ENCODE data around the gene C5orf52. TPM values are rescaled to one million over a fixed set of nuclear protein-coding genes. Genes with fewer than 3 reads are reported as not detected.

C5orf52 gene
- total RNA-seq, 4 donors from 2014 or later = not detected

- intact Hi-C loops (cut with DNase I; ENCODE audit: low total_unique reads) = no loop called here
- peak overlapping the region; percentile 30 to 52 (median 37) for H3K4me3 ChIP-seq
- H3K4me1 ChIP-seq = peaks cover 0 to 12% (median 9%) of the 10 kb centered on the region in 4 donors
- H3K36me3 ChIP-seq = no peaks in the 10 kb centered on the region
- TF ChIP-seq, protein P1, sequence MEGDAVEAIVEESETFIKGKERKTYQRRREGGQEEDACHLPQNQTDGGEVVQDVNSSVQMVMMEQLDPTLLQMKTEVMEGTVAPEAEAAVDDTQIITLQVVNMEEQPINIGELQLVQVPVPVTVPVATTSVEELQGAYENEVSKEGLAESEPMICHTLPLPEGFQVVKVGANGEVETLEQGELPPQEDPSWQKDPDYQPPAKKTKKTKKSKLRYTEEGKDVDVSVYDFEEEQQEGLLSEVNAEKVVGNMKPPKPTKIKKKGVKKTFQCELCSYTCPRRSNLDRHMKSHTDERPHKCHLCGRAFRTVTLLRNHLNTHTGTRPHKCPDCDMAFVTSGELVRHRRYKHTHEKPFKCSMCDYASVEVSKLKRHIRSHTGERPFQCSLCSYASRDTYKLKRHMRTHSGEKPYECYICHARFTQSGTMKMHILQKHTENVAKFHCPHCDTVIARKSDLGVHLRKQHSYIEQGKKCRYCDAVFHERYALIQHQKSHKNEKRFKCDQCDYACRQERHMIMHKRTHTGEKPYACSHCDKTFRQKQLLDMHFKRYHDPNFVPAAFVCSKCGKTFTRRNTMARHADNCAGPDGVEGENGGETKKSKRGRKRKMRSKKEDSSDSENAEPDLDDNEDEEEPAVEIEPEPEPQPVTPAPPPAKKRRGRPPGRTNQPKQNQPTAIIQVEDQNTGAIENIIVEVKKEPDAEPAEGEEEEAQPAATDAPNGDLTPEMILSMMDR (IDR thresholded peaks at IDR 0.05) = peak; percentile 27 to 60 (median 41)
- TF ChIP-seq POLR2A (IDR thresholded peaks at IDR 0.05) (peak; percentile 41), EP300 (IDR thresholded peaks at IDR 0.05; ENCODE audit: low read depth) (no peak), POLR2AphosphoS5 (IDR thresholded peaks at IDR 0.05) (peak in 2 of 3 donors; percentile 23 to 49)
- in situ Hi-C loops (cut with MboI; ENCODE audit: low pct_ligation_motif_present in 1 of 4, low pct_unique_long_range_greater_than_20kb in 1 of 4, low sequenced_read_pairs in 3 of 4) = no loop called here
- DNase-seq = peak; percentile 86
- H3K27ac ChIP-seq = peak overlapping the region; percentile 39 to 72 (median 60)
- no peaks in the 10 kb centered on the region for H3K27me3 ChIP-seq
- no peaks in the 10 kb centered on the region for H3K9me3 ChIP-seq
- 27 to 67% methylated on average over 7 to 56 of the region's 63 CpGs for WGBS, 2 donors (ENCODE audit: low coverage in 1 of 2)
Measured at GRCh38 chr5:157651623-157652376, 19.5 kb upstream of the C5orf52 start.

DNA sequence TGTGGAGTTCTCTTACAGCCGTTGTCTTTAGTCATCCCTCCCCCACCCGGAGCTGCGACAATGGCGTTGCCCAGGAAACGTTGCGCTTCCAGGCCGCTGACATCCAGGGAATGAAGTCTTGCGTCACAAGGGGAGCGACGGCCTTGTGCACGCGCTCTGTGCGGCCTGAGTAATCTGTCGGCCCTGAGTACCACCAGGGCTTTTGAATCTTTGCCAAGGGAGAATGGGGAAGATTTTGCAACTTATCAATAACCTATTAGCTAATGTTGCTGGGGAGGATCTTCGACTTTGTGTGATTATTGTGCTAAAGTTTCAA, 19.0 kb upstream of the C5orf52 start, which contains the start of gene SOX30:
Gene SOX30 (minus strand): TSS at position 62 of the 316 bp plus-strand sequence. CDS start 360 bp downstream, outside the sequence.
- Histone ChIP-seq H3K27ac (peak within 1 kb of the TSS; percentile 39 to 72 (median 60)), H3K4me1 (peaks cover 0 to 12% (median 9%) of the 10 kb centered on the region in 4 donors), H3K36me3 (no peaks in the 10 kb centered on the region), H3K4me3 (peak within 1 kb of the TSS; percentile 30 to 52 (median 37)), H3K27me3 (no peaks in the 10 kb centered on the region), H3K9me3 (peaks cover 2 to 5% of the 10 kb centered on the region in 2 donors)
- intact Hi-C loops (cut with DNase I; ENCODE audit: low total_unique reads) (no loop called here), in situ Hi-C loops (cut with MboI; ENCODE audit: low pct_ligation_motif_present in 1 of 4, low pct_unique_long_range_greater_than_20kb in 1 of 4, low sequenced_read_pairs in 3 of 4) (no loop called here)
- 93 to 100% methylated on average over 1 to 15 of the region's 15 CpGs for WGBS, 2 donors (ENCODE audit: low coverage in 1 of 2)
- no peak for DNase-seq
- TF ChIP-seq, protein P1 (IDR thresholded peaks at IDR 0.05) = no peak
- TF ChIP-seq EP300 (IDR thresholded peaks at IDR 0.05; ENCODE audit: low read depth) (no peak), POLR2AphosphoS5 (IDR thresholded peaks at IDR 0.05) (no peak), POLR2A (IDR thresholded peaks at IDR 0.05) (no peak)

DNA sequence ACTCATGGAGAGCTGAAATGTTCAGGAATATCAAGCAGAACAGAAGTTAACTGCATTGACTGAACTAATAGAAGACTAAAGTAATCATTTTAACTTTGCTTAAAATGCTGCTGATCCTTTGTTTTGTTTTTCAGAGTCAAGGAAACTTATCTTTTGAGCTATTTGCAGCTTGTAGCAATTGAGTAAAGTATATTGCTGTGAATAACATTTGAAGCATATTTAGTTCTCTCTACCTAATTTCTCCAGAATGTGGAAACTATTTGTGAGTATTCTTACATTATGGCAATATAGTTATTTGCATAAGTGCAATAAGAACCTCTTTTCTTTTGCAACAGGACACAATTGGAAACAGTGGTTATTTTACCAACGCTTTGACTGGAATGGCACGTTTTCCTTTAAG, 13.8 kb upstream of the C5orf52 start:
- no peak overlapping the region for H3K27ac ChIP-seq
- H3K9me3 ChIP-seq = peaks cover 5 to 8% of the 10 kb centered on the region in 2 donors
- in situ Hi-C loops (cut with MboI; ENCODE audit: low pct_ligation_motif_present in 1 of 4, low pct_unique_long_range_greater_than_20kb in 1 of 4, low sequenced_read_pairs in 3 of 4) = no loop called here
- H3K4me1 ChIP-seq = no peaks in the 10 kb centered on the region
- DNase-seq = no peak
- no peaks in the 10 kb centered on the region for H3K36me3 ChIP-seq
- H3K4me3 ChIP-seq = no peak overlapping the region
- TF ChIP-seq, protein P1 (IDR thresholded peaks at IDR 0.05) = no peak
- TF ChIP-seq EP300 (IDR thresholded peaks at IDR 0.05; ENCODE audit: low read depth) (no peak), POLR2A (IDR thresholded peaks at IDR 0.05) (no peak), POLR2AphosphoS5 (IDR thresholded peaks at IDR 0.05) (no peak)
- 94 to 100% methylated on average over 2 of the region's 2 CpGs for WGBS, 2 donors (ENCODE audit: low coverage in 1 of 2)
- no peaks in the 10 kb centered on the region for H3K27me3 ChIP-seq
- intact Hi-C loops (cut with DNase I; ENCODE audit: low total_unique reads) = no loop called here

DNA sequence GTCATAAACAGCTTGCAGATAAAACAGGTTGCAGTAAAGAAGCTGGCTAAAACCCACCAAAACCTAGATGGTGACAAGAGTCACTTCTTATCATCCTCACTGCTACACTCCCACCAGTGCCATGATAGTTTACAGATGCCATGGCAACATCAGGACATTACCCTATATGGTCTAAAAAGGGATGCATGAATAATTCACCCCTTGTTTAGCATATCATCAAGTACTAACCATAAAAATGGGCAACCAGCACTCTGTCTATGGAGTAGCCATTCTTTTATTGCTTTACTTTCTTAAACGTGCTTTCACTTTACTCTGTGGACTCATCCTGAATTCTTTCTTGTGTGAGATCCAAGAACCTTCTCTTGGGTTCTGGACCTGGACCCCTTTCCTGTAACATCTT, 12.4 kb upstream of the C5orf52 start:
- intact Hi-C loops (cut with DNase I; ENCODE audit: low total_unique reads) (no loop called here), in situ Hi-C loops (cut with MboI; ENCODE audit: low pct_ligation_motif_present in 1 of 4, low pct_unique_long_range_greater_than_20kb in 1 of 4, low sequenced_read_pairs in 3 of 4) (no loop called here)
- Histone ChIP-seq H3K4me1 (no peaks in the 10 kb centered on the region), H3K4me3 (no peak overlapping the region), H3K9me3 (peaks cover 5 to 8% of the 10 kb centered on the region in 2 donors), H3K27ac (no peak overlapping the region), H3K36me3 (no peaks in the 10 kb centered on the region), H3K27me3 (no peaks in the 10 kb centered on the region)
- DNase-seq = no peak
- WGBS, 2 donors (ENCODE audit: low coverage in 1 of 2) = 80% methylated on average over 1 of the region's 1 CpG
- TF ChIP-seq EP300 (IDR thresholded peaks at IDR 0.05; ENCODE audit: low read depth) (no peak), POLR2A (IDR thresholded peaks at IDR 0.05) (no peak), POLR2AphosphoS5 (IDR thresholded peaks at IDR 0.05) (no peak)
- TF ChIP-seq, protein P1 (IDR thresholded peaks at IDR 0.05) = no peak

Data from transverse colon (tissue), 4 donors.